Posterior vena cava (tissue), 2 donors: ENCODE results near the gene FXN. TPM values are rescaled to one million over a fixed set of nuclear protein-coding genes. Genes with fewer than 3 reads are reported as not detected.
"Not testable (repeated sequence)": the region's sequence is repeated elsewhere in the genome, so short reads cannot be mapped to it uniquely, and the experiment has no call there.

ENCODE experiments used
- DNase-seq: peaks from one replicate; pipeline ENCODE4 v3.0.0-alpha.2; 2020; ENCODE audit warnings: low spot score
- intact Hi-C, 2 donors: fragments of 100-400 bp; cut with DNase I; formaldehyde crosslinking; loops; one replicate each; pipeline versions ENCODE4 v1.14.1 to v1.14.2; 2022 to 2023
- total RNA-seq, 2 donors: library from RNA; stranded (reverse); fragmentation: NEBNext Ultra II Directional; extraction: Animal tissue kit (Norgen Biotek cat#: 25700); gene quantifications; one replicate each; pipeline ENCODE4 v1.2.1, GENCODE V29; 2021
- donor health status: DM: yes; HTN: yes; CAD: no.
- donor health status: DM: yes; HTN: yes; CAD: no.

The FXN gene
- total RNA-seq, 2 donors from 2014 or later, result 9.3 to 9.4 TPM

- intact Hi-C loops, result no loop called here
- no peak for DNase-seq
These were observed 53.9 kb downstream of the FXN start for GRCh38 chr9:69089491-69089890.

GRCh38 chr9:69090140-69090750 is 54.7 kb downstream of the FXN start:
- intact Hi-C loops, result no loop called here
- no peak for DNase-seq

- no peak for DNase-seq
- intact Hi-C loops, result no loop called here
These were observed 55.4 kb downstream of the FXN start for GRCh38 chr9:69090946-69091345.

DNA sequence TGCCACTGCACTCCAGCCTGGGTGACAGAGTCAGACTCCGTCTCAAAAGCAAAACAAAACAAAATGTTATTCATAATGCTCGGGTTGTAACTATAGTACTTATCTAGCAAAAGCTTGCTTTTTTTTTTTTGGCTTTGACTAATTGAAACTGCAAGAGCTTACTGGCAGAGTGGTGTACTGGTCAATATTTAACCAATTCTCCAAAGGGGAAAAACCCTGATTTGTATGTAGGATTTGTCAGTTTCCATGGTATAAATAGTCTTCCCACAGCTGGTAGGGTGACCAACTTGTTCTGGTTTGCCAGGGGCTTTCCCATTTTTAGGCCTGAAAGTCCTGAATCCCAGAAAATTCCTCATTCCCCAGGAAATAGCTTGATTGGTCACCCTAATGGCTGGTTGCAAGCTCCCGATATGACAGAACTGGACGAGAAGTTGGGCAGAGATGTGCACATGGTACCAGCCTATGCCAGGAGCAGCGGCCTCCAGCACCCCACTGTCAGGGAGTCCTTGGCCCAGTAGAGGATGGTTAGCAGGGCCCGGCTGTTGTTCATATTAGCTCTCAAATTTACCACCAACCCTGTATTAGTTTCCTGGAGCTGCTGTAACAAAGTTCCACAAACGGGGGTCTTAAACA is 58.0 kb downstream of the FXN start:
- DNase-seq, result no peak
- intact Hi-C loops, result no loop called here

- intact Hi-C loops, DNase-seq: not testable (repeated sequence)
These were observed 59.0 kb downstream of the FXN start for GRCh38 chr9:69094361-69095135.

- DNase-seq, result no peak
- intact Hi-C loops, result no loop called here
These were observed 61.5 kb downstream of the FXN start for GRCh38 chr9:69097064-69097463.

DNA sequence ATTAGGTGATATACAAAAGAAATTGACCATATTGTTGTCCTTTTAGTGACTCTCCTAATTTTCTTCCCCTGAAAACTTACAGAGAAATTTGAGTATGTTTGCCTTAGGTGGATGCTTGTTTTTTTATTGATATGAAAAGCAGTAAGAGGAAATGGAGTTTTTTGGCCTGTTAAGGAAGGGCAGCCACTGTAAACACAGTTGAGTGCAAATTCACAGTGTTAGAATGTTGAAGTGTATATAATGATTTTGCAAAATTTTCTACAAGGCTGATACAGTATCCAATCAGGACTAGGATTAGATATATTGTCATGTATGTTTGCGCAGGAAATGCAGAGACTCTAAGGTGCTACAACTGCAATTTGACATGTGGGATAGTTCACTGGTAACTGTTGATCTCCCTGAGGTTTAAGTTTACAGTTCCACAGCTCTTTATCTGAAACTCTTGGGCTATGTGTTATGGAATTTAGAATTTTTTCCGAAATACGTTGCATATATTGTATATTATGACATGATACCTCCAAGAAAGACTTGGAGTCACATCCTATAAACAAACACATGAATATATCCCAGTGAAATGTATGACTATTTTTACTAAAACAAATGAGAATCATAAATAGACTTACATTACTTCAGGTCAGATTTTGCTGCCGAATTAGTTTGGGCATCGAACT is 62.5 kb downstream of the FXN start:
- DNase-seq, result no peak
- intact Hi-C loops, result no loop called here

GRCh38 chr9:69103348-69103996 is 67.9 kb downstream of the FXN start:
- DNase-seq, intact Hi-C loops: not testable (repeated sequence)

- DNase-seq, result no peak
- intact Hi-C loops, result no loop called here
These were observed 69.4 kb downstream of the FXN start for GRCh38 chr9:69104830-69105527.

DNA sequence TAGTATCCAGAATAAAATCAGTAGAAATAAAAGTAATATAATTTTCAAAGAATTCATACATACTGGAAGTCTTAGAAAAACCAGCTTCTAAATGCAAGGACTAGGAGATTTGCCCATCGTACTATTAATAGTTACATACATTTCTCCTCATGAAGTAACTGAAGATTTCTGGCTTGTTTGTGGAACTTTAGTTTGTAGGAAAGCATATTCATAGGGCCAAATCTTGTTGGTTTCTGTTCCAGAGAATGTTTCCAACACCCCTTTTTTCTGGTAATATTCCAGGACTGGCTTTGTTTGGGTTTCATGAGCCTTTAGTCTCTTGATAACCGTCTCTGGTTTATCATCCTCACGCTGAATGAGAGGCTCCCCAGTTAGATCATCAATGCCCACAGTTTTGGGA is 72.2 kb downstream of the FXN start:
- no peak for DNase-seq
- intact Hi-C loops, result no loop called here

- peak; percentile 44 for DNase-seq
These were observed 73.2 kb downstream of the FXN start for GRCh38 chr9:69108706-69109105.

DNA sequence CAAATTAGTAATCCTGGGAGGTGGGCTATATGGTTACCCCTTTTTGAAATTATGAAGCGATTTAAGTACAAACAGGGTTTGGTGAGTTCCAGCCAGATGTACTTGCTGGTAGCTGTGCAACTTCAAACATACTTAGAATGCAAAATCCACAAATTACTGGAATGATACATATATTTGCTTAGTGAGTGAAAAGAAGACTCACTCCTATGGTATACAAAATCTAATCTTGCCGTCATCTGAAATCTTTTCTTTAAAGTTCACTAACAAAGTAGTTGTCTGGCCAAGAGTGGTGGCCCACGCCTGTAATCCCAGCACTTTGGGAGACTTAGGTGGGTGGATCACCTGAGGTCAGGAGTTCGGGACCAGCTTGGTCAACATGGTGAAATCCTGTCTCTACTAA is 73.6 kb downstream of the FXN start:
- intact Hi-C loops, result no loop called here
- no peak for DNase-seq

More at GRCh38 chr9:69108706-69109105, 73.2 kb downstream of the FXN start:
- intact Hi-C loops, result not testable (repeated sequence)

DNA sequence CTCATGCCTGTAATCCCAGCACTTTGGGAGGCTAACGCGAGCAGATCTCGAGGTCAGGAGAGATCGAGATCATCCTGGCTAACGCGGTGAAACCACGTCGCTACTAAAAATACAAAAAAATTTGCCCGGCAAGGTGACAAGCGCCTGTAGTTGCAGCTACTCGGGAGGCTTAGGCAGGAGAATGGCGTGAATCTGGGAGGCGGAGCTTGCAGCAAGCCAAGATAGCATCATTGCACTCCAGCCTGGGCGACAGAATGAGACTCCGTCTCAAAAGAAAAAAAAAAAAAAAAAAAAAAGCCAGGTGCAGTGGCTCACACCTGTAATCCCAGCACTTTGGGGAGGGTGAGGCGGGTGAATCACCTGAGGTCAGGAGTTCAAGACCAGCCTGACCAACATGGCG is 77.1 kb downstream of the FXN start:
- DNase-seq, intact Hi-C loops: not testable (repeated sequence)

GRCh38 chr9:69115621-69116020 is 80.1 kb downstream of the FXN start:
- no peak for DNase-seq
- intact Hi-C loops, result no loop called here

DNA sequence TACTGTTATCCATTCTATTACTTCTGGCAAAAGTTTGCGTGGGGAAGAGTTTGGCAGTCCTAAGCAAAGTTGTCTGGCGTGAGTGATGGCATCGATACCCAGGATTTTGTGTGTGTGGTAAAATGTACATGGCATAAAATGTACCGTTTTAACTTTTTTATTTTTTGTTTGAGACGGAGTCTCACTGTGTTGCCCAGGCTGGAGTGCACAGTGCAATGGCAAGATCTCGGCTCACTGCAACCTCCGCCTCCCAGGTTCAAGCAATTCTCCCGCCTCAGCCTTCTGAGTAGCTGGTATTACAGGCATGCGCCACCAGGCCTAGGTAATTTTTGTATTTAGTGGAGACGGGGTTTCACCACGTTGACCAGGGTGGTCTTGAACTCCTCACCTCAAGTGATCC is 83.1 kb downstream of the FXN start:
- no peak for DNase-seq
- intact Hi-C loops, result no loop called here

GRCh38 chr9:69120380-69121154 is 85.0 kb downstream of the FXN start:
- intact Hi-C loops, result no loop called here
- DNase-seq, result no peak

- DNase-seq, result no peak
- intact Hi-C loops, result no loop called here
These were observed 85.9 kb downstream of the FXN start for GRCh38 chr9:69121155-69122081.
